CD4-positive, alpha-beta T cell (primary cell): ENCODE results near the gene PRDM7. TPM values are rescaled to one million over a fixed set of nuclear protein-coding genes. Genes with fewer than 3 reads are reported as not detected.

ENCODE experiments used
- ATAC-seq: fragments of 200-7000 bp; cut with Tn5 transposase; one replicate; pipeline ENCODE4 v1.10.0; 2022; ENCODE audit warnings: mild to moderate bottlenecking; ENCODE audit not compliant: poor library complexity
- CTCF ChIA-PET: fragments of 350-600 bp; sonication (Branson Sonifier 250); formaldehyde crosslinking; loops from one replicate; lab custom pipeline; 2021; ENCODE audit warnings: antibody characterized with exemption, inconsistent platforms; lab: Charles Lee
- POLR2A ChIA-PET: fragments of 350-600 bp; sonication (Branson Sonifier 250); formaldehyde crosslinking; loops from one replicate; lab custom pipeline; 2021; ENCODE audit warnings: antibody characterized with exemption, inconsistent platforms; lab: Charles Lee
- DNase-seq, 14 experiments: peaks; one replicate each; pipeline ENCODE4 v3.0.0-alpha.2; 2013 to 2020; ENCODE audit warnings: mixed read lengths in 2 of 14
- H3K27ac ChIP-seq, 2 donors: one replicate each; pipeline versions ENCODE4 v1.5.1 to v1.7.0; 2013; ENCODE audit warnings: low read length in 2 of 2, low read depth in 1 of 2, mild to moderate bottlenecking in 1 of 2
- H3K27me3 ChIP-seq, 2 experiments: 1 replicate in 1 of 2; 2 replicates in 1 of 2; pipeline versions ENCODE4 v1.6.1 to v1.7.0; 2013; ENCODE audit warnings: low read length in 2 of 2, control low read depth in 1 of 2, mild to moderate bottlenecking in 1 of 2, moderate library complexity in 1 of 2; ENCODE audit not compliant: insufficient read depth in 2 of 2, control insufficient read depth in 1 of 2
- H3K36me3 ChIP-seq: one replicate; pipeline ENCODE4 v1.6.1; 2013; ENCODE audit warnings: low read length, control low read depth; ENCODE audit not compliant: insufficient read depth
- H3K4me1 ChIP-seq: one replicate; pipeline ENCODE4 v1.6.1; 2013; ENCODE audit warnings: low read length, control low read depth; ENCODE audit not compliant: insufficient read depth
- H3K4me3 ChIP-seq: one replicate; pipeline ENCODE4 v1.5.1; 2013; ENCODE audit warnings: mild to moderate bottlenecking, low read length, moderate library complexity
- H3K9me3 ChIP-seq, 2 experiments: 1 replicate in 1 of 2; 2 replicates in 1 of 2; pipeline versions ENCODE4 v1.6.1 to v1.7.0; 2013; ENCODE audit warnings: low read length in 2 of 2, mild to moderate bottlenecking in 2 of 2, control low read depth in 1 of 2, moderate library complexity in 1 of 2; ENCODE audit not compliant: control insufficient read depth in 1 of 2, insufficient read depth in 1 of 2
- H3K27ac Mint-ChIP-seq: one replicate; pipeline ENCODE4 v1.8.0; 2020; ENCODE audit warnings: mixed read lengths
- H3K27me3 Mint-ChIP-seq: one replicate; pipeline ENCODE4 v1.8.0; 2021; ENCODE audit warnings: mixed read lengths
- H3K36me3 Mint-ChIP-seq: one replicate; pipeline ENCODE4 v1.8.0; 2021; ENCODE audit warnings: low read depth, mixed read lengths
- H3K4me1 Mint-ChIP-seq: one replicate; pipeline ENCODE4 v1.8.0; 2021; ENCODE audit warnings: low read depth, mixed read lengths
- H3K4me3 Mint-ChIP-seq: one replicate; pipeline ENCODE4 v1.8.0; 2020; ENCODE audit warnings: mild to moderate bottlenecking, mixed read lengths
- H3K9me3 Mint-ChIP-seq: one replicate; pipeline ENCODE4 v1.8.0; 2020; ENCODE audit warnings: mixed read lengths
- CTCF ChIP-seq: fragments of 200-600 bp; IDR thresholded peaks from one replicate; pipeline ENCODE4 v1.8.0; 2022; ENCODE audit warnings: antibody characterized with exemption, mild to moderate bottlenecking
- intact Hi-C, 2 experiments: fragments of 100-400 bp; cut with DNase I in 1 of 2; cut with micrococcal nuclease in 1 of 2; formaldehyde crosslinking; loops; one replicate each; pipeline versions ENCODE4 v1.15.1 to v1.9.0; 2023 to 2025; cut with DNase I, micrococcal nuclease
- total RNA-seq, 174 experiments: library from RNA in 2 of 174; stranded (reverse) in 2 of 174; gene quantifications; one replicate each; pipeline ENCODE4 v1.2.3 and lab custom pipeline; 2021 to 2026

Gene PRDM7
- total RNA-seq, 2 experiments from 2014 or later, result not detected

GRCh38 chr16:90032674-90033331, 44.3 kb downstream of the PRDM7 start:
- no peak for ATAC-seq
- peak in 1 of 14 experiments; percentile 14 for DNase-seq
- TF ChIP-seq CTCF, result no peak
- ChIA-PET CTCF (no interaction called here), POLR2A (no interaction called here)
- Mint-ChIP-seq H3K4me3 (no peak overlapping the region), H3K27ac (no peak overlapping the region), H3K4me1 (no peaks in the 10 kb centered on the region), H3K27me3 (no peaks in the 10 kb centered on the region), H3K9me3 (no peaks in the 10 kb centered on the region), H3K36me3 (peaks cover 28% of the 10 kb centered on the region)
- Histone ChIP-seq H3K27me3 (no peaks in the 10 kb centered on the region), H3K4me1 (no peaks in the 10 kb centered on the region), H3K4me3 (no peak overlapping the region), H3K9me3 (no peaks in the 10 kb centered on the region), H3K36me3 (peaks cover 15% of the 10 kb centered on the region), H3K27ac (no peak overlapping the region)
- intact Hi-C loops, result no loop called here

DNA sequence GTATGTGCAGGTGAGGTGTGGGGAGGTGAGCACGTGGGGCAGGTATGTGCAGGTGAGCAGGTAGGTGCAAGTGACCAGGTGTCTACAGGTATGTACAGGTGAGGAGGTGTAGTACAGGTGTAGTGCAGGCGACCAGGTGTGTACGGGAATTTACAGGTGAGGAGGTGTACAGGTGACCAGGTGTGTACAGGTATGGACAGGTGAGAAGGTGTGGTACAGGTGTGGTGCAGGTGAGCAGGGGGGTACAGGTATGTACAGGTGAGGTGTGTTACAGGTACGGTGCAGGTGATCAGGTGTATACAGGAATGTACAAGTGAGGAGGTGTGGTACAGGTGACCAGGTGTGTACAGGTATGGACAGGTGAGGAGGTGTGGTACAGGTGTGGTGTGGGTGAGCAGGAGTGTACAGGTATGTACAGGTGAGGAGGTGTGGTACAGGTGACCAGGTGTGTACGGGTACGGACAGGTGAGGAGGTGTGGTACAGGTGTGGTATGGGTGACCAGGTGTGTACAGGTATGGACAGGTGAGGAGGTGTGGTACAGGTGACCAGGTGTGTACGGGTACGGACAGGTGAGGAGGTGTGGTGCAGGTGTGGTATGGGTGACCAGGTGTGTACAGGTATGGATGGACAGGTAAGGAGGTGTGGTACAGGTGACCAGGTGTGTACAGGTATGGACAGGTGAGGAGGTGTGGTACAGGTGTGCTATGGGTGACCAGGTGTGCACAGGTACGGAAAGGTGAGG, 45.0 kb downstream of the PRDM7 start:
- no peak overlapping the region for H3K4me3 Mint-ChIP-seq
- ATAC-seq, result no peak
- no peaks in the 10 kb centered on the region for H3K4me1 ChIP-seq

More for the DNA sequence above, 45.0 kb downstream of the PRDM7 start:
- H3K27me3 ChIP-seq, result no peaks in the 10 kb centered on the region
- H3K4me3 ChIP-seq, result no peak overlapping the region
- DNase-seq, result peak in 1 of 14 experiments; percentile 5
- ChIA-PET CTCF (no interaction called here), POLR2A (no interaction called here)
- Mint-ChIP-seq H3K4me1 (no peaks in the 10 kb centered on the region), H3K27ac (no peak overlapping the region), H3K27me3 (no peaks in the 10 kb centered on the region), H3K36me3 (peaks cover 27% of the 10 kb centered on the region), H3K9me3 (no peaks in the 10 kb centered on the region)
- no peaks in the 10 kb centered on the region for H3K9me3 ChIP-seq
- no peak for TF ChIP-seq CTCF
- H3K27ac ChIP-seq, result no peak overlapping the region
- intact Hi-C loops, result no loop called here
- H3K36me3 ChIP-seq, result peaks cover 15% of the 10 kb centered on the region
